ENCODE data around the gene IL5.
"Not testable (repeated sequence)": the region's sequence is repeated elsewhere in the genome, so short reads cannot be mapped to it uniquely, and the experiment has no call there.

Gene IL5

DNA sequence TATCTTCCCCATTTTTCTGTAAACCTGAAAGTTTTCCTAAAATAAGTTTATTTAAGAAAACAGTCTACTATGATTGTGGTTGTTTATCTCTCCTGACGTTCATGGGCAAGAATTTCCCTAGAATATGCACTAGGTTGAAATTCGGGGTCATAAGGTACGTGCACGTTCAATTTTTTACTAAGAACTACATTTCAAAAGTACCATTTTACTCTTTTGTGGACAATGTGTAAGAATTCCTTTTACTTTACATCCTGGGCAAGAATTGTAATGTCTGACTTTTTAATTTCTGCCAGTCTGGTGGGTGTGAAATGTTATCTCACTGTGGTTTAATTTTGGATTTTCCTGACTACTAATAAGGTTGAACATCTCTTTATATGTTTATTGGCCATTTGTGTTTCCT is 12.4 kb downstream of the IL5 start:
- no peak for FAIRE-seq
- DNase-seq (ENCODE audit: low spot score) = no peak

DNA sequence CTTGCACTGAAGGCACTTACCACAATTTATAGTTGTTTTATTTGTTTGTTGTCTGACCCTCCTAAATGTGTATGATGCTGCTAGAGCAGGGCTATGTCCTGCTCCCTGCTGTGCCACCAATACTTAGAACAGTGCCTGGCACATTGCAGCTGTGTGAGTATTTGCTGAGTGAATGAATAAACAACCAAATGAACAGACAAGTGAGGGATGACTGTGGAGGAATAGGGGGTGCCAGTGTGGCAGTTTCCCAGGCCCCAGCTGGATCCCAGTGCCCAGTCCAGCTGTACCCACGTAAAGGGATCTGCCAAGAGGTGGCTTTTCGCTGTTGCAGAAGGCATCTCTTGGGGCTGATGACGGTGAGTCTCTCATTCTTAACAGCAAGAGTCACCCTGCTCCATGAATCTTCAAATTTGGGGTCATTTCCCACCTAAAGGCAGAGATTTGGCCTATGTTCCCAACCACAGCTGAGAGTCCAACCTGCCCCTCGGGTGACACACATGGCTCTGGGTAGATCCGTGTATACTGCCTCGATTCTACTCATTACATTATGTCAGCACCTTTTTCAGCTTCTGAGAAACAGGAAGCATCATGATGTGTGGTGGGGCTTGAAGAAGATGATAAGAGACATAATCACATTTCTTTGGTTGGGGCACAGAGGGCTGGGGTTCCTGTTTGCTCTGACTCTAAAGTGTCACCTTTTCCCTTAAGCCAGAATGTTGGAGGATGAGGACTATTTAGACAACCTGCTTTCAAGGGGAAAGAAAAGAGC is 14.3 kb downstream of the IL5 start:
- no peak for FAIRE-seq
- no peak for DNase-seq (ENCODE audit: low spot score)

DNA sequence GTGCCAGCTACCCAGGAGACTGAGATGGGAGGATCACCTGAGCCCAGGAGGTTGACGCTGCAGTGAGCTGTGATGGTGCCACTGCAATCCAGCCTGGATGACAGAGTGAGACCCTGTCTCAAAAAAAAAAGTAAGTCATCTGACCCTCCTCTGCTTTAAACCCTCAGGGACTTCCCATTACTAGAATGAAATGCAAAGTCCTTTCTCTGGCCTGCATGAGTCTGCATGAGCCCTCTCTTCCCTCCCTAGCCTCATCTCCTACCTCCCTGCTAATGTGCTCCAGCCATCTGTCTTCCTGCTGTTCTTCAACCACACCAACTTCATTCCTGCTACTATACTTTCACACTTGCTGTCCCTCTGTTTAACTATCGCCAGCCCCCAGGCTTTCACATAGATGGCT is 15.3 kb downstream of the IL5 start:
- DNase-seq (ENCODE audit: low spot score) (no peak), FAIRE-seq (no peak)

DNA sequence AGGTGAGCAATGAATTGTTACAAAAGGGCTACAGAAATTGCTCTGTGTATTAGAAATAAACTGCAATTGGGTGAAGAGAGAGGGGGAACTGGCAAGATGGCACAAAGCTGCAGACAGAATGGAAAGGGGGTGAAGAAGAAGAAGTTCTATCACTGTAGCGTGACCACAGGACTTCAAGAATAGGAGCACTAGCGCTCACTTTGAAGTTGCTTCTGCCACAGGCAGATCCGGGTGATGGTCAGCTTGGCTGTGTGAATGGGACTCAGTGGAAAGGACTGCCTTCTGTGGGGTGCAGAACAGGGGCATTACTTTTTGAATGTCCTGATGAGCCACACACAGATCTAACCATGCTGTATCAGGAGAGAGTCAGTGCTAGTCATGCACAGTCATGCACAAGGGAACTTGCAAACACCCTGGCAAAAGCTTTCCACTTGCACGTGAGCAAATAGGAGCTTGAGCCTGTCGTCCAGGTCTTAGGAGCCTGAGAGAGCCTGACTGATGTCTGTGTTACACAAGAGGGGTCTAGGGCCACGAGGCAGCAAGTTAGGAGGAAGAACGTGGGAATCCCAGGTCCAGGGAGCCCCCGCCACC is 16.3 kb downstream of the IL5 start:
- no peak for FAIRE-seq
- no peak for DNase-seq (ENCODE audit: low spot score)

DNA sequence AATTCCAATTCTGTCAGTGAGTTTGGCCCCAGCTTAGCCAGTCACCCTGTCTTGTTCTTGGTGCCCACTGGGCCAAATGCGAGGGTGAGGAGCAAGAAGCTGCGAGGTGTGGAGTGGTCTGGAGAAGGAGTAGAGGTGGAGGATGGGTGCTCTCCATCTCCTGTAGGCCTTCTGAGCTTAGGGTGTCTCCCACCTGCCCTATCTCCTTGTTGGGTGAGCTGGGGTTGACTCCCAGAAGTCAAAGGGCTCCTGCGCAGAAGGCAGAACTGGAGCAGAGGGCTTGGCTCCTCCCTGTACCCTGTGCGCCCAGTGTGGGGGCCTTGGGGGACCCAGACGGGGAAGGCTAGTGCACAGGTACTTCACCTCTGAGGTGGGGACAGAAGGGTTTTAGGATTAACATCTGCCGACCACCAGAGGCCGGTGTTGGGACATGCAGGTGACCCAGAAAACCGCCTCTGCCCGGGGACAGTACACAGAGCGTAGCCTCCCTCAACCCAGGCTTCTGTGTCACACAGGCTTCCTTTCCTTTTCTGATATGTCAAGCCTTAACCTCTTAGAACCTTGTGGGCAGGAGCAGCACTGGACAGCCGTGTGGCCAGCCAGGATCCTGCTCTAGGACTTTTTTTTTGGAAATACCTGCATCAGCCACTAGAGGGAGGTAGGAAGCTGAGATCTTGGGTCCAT is 16.9 kb downstream of the IL5 start:
- peak; percentile 55 for DNase-seq (ENCODE audit: low spot score)
- FAIRE-seq = no peak

DNA sequence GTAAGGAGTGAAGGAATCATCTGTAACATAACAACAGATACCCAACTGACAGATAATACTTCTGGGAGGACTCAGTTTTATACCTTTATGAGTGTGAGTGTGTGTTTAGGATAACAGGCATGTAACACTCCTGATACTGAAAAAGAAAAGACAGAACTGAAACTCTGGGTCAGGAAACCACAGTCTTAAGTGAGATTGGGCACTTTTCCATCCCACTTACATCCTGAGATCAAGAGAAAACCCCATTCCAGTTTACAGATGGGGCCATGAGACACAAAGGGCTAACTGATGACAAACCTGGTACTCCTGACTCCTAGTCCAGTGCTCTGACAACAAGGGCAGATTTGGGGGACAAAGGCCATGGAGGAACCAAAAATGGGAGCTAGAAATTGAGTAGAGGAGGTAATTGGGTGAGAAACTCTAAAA is 18.0 kb downstream of the IL5 start:
- DNase-seq (ENCODE audit: low spot score) (no peak), FAIRE-seq (no peak)

DNA sequence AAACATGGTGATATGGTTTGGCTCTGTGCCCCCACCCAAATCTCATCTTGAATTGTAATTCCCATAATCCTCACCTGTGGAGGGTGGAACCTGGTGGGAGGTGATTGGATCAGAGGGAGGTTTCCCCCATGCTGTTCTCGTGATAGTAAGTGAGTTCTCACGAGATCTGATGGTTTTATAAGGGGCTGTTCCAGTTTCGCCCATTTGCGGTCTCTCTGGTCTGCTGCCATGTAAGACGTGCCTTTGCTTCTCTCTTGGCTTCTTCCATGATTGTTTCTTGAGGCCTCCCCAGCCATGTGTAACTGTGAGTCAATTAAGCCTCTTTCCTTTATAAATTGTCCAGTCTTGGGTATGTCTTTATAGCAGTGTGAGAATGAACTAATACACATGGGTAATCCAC is 18.4 kb downstream of the IL5 start:
- not testable (repeated sequence) for DNase-seq (ENCODE audit: low spot score); FAIRE-seq

DNA sequence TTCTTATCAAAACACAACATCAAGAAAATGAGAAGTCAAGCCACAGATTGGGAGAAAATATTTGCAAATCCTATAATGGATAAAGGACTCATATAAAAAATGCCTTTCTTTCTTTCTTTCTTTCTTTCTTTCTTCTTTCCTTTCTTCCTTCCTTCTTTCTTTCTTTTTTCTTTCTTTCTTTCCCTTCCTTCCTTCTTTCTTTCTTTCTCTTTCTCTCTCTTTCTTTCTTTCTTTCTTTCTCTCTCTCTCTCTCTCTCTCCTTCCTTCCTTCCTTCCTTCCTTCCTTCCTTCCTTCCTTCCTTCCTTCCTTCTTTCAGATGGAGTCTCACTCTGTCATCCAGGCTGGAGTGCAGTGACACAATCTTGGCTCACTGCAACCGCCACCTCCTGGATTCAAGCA is 21.3 kb downstream of the IL5 start:
- FAIRE-seq; DNase-seq (ENCODE audit: low spot score): not testable (repeated sequence)

DNA sequence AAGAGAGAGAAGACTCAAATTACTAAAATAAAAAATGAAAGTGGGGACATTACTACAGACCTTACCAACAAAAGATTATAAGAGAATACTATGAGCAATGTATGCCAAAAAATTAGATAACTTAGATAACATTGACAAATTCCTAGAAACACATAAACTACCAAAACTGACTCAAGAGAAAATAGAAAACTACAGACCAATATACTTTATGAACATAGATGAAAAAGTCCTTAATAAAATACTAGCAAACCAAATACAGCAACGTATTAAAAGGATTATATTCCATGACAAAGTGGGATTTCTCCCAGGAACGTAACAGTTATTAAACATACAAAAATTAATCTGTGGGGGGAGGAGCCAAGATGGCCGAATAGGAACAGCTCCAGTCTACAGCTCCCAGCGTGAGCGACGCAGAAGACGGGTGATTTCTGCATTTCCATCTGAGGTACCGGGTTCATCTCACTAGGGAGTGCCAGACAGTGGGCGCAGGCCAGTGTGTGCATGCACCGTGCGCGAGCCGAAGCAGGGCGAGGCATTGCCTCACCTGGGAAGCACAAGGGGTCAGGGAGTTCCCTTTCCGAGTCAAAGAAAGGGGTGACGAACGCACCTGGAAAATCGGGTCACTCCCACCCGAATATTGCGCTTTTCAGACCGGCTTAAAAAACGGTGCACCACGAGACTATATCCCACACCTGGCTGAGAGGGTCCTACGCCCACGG is 29.5 kb downstream of the IL5 start:
- FAIRE-seq; DNase-seq (ENCODE audit: low spot score): not testable (repeated sequence)

DNA sequence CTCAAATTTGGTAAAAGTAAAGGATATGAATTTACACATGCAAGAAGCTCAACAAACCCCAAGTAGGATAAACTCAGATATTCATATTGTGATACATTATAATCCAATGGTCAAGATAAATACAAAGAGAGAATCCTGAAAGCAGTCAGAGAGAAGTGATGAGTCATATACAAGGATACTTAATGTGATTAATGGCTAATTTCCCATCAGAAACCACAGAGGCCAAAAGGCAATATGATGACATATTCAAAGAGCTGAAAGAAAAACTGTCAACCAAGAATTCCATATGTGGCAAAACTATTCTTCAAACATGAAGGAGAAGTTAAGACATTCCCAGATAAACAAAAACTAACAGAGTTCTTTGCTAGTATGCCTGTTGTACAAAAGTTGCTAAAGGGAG is 33.2 kb downstream of the IL5 start:
- peak; percentile 45 for DNase-seq (ENCODE audit: low spot score)
- FAIRE-seq = peak; percentile 76

DNA sequence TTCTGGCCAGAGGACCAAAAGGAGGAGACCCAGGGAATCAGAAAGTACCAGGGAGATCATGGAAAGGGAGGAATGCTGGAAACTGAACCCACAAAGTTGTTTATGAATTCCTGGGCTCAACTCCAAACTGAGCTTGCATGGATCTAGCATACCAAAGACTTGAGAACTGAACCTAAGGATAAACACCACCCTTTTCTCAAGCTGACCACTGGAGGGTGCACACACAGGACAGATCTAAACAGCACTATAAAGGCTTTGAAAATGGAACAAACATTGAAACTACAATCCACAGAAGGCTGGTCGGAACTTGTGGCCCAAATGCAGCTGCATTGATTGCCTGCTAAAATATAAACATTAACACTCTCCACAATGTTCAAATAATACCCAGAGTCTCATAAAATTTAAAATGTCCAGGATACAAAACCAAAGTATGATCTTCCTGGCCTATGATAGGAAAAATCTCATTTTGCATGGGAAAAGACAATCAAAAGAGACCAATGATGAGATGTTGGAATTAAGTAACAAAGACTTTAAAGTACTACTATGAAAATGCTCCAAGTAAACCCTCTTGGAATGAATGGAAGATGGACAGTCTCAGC is 37.1 kb downstream of the IL5 start:
- no peak for DNase-seq (ENCODE audit: low spot score)
- FAIRE-seq = no peak

DNA sequence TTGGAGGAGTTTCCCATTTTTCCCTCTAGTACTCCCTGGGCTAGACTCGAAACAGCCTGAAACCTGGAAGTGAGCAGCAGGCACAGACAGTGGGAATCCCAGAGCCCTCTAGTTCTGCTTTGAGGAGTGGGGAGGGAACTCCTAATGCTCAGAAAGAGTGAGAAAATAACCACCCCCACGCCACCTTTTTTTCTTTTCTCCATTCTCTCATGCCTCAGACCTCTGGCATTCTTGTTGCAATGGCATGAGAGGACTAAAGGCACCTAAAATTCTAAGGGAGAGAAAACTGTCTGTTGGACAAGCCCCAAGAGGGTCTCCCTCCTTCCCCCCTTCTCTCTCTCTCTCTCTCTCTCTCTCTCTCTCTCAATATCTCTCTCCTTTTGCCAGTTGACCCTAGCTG is 37.7 kb downstream of the IL5 start:
- FAIRE-seq (no peak), DNase-seq (ENCODE audit: low spot score) (no peak)

DNA sequence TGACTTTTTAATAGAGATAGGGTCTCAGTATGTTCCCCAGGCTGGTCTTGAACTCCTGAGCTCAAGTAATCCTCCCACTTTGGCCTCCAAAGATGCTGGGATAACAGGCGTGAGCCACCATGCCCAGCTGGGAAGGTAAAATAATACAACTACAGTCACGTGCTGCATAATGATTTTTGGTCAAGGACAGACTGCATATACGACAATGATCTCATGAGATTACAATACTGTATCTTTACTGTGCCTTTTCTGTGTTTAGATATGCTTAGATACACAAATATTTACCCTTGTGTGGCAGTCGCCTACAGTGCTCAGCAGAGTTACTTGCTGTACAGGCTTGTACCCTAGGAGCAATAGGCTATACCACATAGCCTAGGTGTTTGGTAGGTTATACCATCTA is 38.6 kb downstream of the IL5 start:
- FAIRE-seq = no peak
- no peak for DNase-seq (ENCODE audit: low spot score)

DNA sequence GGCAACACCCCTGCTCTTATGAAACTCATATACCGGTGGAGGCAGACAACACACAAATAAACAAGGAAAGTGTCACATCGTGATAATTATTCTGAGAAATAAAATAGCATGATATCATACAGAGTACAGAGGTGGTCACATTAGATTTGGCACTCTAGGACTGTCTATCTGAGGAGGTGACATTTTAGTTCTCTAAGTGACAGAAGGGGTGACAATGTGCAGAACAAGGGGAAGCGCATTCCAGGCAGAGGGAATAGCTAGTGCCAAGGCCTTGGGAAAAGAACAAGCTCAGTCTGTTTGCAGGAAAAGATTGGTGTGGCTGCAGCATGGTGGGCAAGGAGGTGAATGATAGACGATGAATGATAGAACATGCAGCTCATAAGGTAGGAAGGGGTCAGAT is 40.1 kb downstream of the IL5 start:
- DNase-seq (ENCODE audit: low spot score) (no peak), FAIRE-seq (no peak)

DNA sequence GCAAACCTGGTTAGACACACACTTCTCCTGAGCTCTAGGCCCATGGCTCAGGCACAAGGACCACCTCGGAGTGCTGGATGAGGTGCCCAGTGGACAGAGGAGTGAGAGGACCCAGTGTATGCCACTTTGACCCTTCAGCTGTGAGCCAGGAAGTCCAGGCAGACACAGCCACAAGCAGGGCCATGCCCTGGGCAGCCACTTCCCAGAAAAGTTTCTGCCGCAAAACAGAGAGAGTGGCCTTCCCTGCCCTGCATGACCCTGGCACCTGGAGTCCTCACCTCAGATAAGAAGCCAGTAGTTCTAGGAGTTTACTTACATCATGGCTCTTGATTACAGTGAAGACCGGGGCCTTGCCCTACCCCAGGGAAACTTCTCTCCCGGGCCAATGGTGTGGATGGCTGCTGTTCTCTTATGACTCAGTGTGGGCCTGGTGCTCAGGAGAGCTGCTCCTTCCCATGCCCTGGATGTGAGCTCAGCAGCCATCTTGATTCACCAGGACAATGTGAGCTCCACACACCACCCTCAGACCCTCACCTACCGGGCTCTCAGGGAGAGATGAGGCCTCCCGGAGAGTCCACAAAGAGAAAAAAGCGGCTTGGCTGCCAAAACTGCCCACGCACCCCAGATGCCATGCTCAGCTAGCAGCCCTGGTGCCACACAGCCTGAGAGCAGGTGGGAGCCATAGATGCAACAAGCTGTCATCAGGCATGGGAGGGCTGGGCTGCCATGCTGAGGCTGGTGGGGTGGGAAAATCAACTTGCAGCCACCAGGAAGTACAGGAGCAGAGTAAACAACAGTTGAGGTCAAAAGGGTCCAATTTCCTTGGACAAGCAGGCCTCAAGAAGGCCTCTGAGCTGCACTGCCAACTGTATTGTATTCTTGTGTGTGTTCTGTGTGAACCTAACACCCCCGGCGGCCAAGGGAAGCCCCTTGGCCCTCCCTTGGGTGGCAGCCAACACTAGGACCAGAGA is 41.1 kb downstream of the IL5 start:
- DNase-seq (ENCODE audit: low spot score) = no peak
- FAIRE-seq = no peak

DNA sequence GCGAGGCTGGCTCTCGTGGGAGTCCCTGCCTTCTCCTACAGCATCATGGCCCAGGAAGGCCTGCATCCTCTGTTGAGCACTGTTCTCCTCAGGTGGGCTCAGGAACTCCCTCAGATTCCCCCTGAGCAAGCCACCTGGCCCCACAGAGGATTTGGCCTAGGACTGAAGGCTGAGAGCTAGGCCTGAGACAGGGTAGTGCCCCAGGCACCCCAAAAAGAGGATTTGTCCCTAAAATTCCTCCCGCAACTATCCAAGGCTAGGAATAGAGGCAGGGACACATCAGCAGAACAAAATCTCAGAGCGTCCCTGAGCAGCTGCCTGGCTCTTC is 41.7 kb downstream of the IL5 start:
- FAIRE-seq (no peak), DNase-seq (ENCODE audit: low spot score) (no peak)

DNA sequence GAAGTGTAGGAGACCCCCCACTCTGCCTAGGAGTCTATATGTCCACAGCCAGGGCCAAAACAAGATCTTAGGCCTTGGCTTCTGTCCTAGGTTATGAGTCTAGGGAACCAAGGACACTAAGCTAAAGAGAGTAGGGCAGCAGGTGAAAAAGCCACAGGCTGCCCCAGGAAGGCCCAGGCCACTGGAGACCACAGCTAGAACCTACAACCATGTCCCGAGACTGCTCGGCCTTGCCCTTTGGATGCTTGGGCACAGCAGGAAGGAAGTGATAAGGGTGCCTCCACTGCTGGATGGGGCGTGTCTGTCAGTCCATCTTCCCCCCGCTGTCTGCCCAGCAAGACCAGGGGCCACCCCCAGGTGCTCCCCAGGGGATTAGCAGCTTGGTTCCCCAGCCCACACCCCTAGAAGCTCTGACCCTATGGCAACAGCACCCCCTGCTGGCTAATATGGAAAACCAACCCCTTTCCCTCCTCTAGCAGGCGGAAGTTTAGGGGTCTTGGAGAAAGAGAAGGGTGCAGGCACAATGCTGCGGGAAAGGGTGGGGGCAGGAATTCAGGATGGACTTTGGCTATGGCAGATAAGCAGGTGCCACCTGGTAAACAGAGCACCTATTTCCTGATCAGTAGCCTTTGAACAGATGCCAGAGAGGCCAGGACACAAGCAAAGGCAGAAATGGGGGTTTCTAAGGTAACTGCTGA is 42.2 kb downstream of the IL5 start:
- DNase-seq (ENCODE audit: low spot score) (no peak), FAIRE-seq (no peak)

DNA sequence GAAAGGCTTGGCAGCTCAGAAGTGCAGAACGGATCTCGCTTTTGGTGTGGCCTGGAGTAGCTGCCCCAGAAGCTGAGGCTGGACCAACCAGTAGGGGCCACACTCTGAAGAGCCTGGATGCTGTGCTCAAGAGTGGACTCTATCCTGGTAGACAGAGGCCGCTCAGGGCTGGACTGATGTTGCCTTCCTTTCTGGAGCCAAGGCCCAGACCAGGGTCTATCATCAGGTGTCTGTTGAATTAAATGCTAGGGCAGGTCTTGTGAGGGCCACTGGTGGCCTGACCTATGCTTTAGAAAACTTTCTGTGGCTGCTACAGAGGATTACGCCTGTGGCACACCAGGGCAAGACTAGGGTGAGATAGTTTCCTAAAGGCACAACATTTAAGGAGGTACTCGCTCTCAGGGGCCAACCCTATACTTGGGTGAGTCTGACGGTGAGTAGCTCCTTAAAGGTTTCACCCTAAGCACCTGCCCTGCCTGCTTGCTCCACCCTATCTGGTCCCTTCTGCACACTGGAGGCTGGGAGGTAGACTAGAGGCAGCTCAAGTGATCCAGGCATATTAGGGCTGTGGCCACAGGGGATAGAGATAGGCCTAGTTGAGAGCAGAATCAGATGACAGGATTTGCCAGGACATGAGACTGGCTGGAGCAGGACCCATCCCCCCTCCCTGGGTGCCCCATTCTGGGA is 42.9 kb downstream of the IL5 start:
- FAIRE-seq (no peak), DNase-seq (ENCODE audit: low spot score) (no peak)

Data from RCC 7860 (cell line).